SK-N-SH treated with all-trans-retinoic acid at 6 μM for 48 hours (cell line): ENCODE data around the gene CBX8.
A peak's percentile ranks its signal among the peaks of the same experiment; 100 is the strongest.

Experiments used
- ATAC-seq: fragments of 200-7000 bp; cut with Tn5 transposase; 3 replicates; pipeline ENCODE4 v1.9.1; 2020; ENCODE audit warnings: mild to moderate bottlenecking, moderate library complexity
- ARNTL ChIP-seq: fragments of 450-650 bp; formaldehyde crosslinking; IDR thresholded peaks from 2 replicates; pipeline ENCODE4 v1.5.0; 2020; ENCODE audit warnings: low read depth, mild to moderate bottlenecking, moderate library complexity, borderline replicate concordance
- CREB5 ChIP-seq: fragments of 250-450 bp; sonication (Bioruptor Pico); IDR thresholded peaks from 2 replicates; pipeline ENCODE4 v1.5.1; 2020; ENCODE audit warnings: low read depth, mild to moderate bottlenecking, moderate library complexity
- CSDC2 ChIP-seq: fragments of 250-450 bp; sonication (Bioruptor Pico); IDR thresholded peaks from 2 replicates; pipeline ENCODE4 v1.5.0; 2020; ENCODE audit warnings: mild to moderate bottlenecking, moderate library complexity
- CSRNP3 ChIP-seq: fragments of 250-450 bp; sonication (Bioruptor Pico); IDR thresholded peaks from 2 replicates; pipeline ENCODE4 v1.5.1; 2021; ENCODE audit warnings: mild to moderate bottlenecking, moderate library complexity
- ESRRG ChIP-seq: fragments of 250-450 bp; sonication (Bioruptor Pico); IDR thresholded peaks from 2 replicates; pipeline ENCODE4 v1.6.1; 2021; ENCODE audit warnings: mild to moderate bottlenecking
- GLIS3 ChIP-seq: fragments of 250-450 bp; sonication (Bioruptor Pico); IDR thresholded peaks from 2 replicates; pipeline ENCODE4 v1.5.0; 2020; ENCODE audit warnings: mild to moderate bottlenecking, moderate library complexity
- ISL1 ChIP-seq: fragments of 250-450 bp; sonication (Bioruptor Pico); IDR thresholded peaks from 2 replicates; pipeline ENCODE4 v2.1.2; 2022; ENCODE audit warnings: mild to moderate bottlenecking, moderate library complexity
- OSR1 ChIP-seq: fragments of 250-450 bp; sonication (Bioruptor Pico); IDR thresholded peaks from 2 replicates; pipeline ENCODE4 v1.8.0; 2022; ENCODE audit warnings: moderate library complexity, mild to moderate bottlenecking, inconsistent platforms
- PATZ1 ChIP-seq: fragments of 250-450 bp; sonication (Bioruptor Pico); IDR thresholded peaks from 2 replicates; pipeline ENCODE4 v1.8.0; 2020; ENCODE audit warnings: mild to moderate bottlenecking, moderate library complexity, borderline replicate concordance
- POU6F1 ChIP-seq: fragments of 250-450 bp; sonication (Bioruptor Pico); IDR thresholded peaks from 2 replicates; pipeline ENCODE4 v1.8.0; 2021; ENCODE audit warnings: low read depth, mild to moderate bottlenecking, moderate library complexity, borderline replicate concordance
- PPARA ChIP-seq: fragments of 250-450 bp; sonication (Bioruptor Pico); IDR thresholded peaks from 2 replicates; pipeline ENCODE4 v1.5.0; 2020; ENCODE audit warnings: mild to moderate bottlenecking, borderline replicate concordance
- RARB ChIP-seq: fragments of 250-450 bp; sonication (Bioruptor Pico); IDR thresholded peaks from 2 replicates; pipeline ENCODE4 v1.8.0; 2021; ENCODE audit warnings: mild to moderate bottlenecking, moderate library complexity
- SNAI2 ChIP-seq: fragments of 250-450 bp; sonication (Bioruptor Pico); IDR thresholded peaks from 2 replicates; pipeline ENCODE4 v1.5.0; 2020; ENCODE audit warnings: mild to moderate bottlenecking, moderate library complexity
- TCF4 ChIP-seq: fragments of 250-450 bp; sonication (Bioruptor Pico); IDR thresholded peaks from 2 replicates; pipeline ENCODE4 v1.8.0; 2021; ENCODE audit warnings: mild to moderate bottlenecking, moderate library complexity, borderline replicate concordance
- TOX ChIP-seq: fragments of 250-450 bp; sonication (Bioruptor Pico); IDR thresholded peaks from 2 replicates; pipeline ENCODE4 v1.8.0; 2021; ENCODE audit warnings: mild to moderate bottlenecking, moderate library complexity, borderline replicate concordance
- TSHZ2 ChIP-seq: fragments of 250-450 bp; sonication (Bioruptor Pico); IDR thresholded peaks from 2 replicates; pipeline ENCODE4 v1.5.0; 2020; ENCODE audit warnings: mild to moderate bottlenecking, moderate library complexity
- ZC3H10 ChIP-seq: fragments of 250-450 bp; sonication (Bioruptor Pico); IDR thresholded peaks from 2 replicates; pipeline ENCODE4 v1.5.1; 2021; ENCODE audit warnings: mild to moderate bottlenecking, moderate library complexity
- ZFP3 ChIP-seq: fragments of 250-450 bp; sonication (Bioruptor Pico); IDR thresholded peaks from 2 replicates; pipeline ENCODE4 v1.5.0; 2020; ENCODE audit warnings: mild to moderate bottlenecking, moderate library complexity
- ZNF565 ChIP-seq: fragments of 450-650 bp; formaldehyde crosslinking; conservative IDR thresholded peaks from 2 replicates; pipeline ENCODE4 v1.5.0; 2020; ENCODE audit warnings: low read depth, mild to moderate bottlenecking, moderate library complexity
- ZNF70 ChIP-seq: fragments of 450-650 bp; formaldehyde crosslinking; IDR thresholded peaks from 2 replicates; pipeline ENCODE4 v1.5.0; 2020; ENCODE audit warnings: mild to moderate bottlenecking, moderate library complexity
- ZNF8 ChIP-seq: fragments of 450-650 bp; formaldehyde crosslinking; IDR thresholded peaks from 2 replicates; pipeline ENCODE4 v1.5.0; 2020; ENCODE audit warnings: mild to moderate bottlenecking, moderate library complexity

CBX8 gene

GRCh38 chr17:79833110-79833450 lies 36.2 kb upstream of the CBX8 start (continued):
- no peak for TF ChIP-seq CSRNP3 (CRISPR knock-in tag)

GRCh38 chr17:79832218-79833109 lies 35.6 kb upstream of the CBX8 start:
- TF ChIP-seq ZNF8, result no peak
- no peak for TF ChIP-seq ZNF70 (CRISPR knock-in tag)
- TF ChIP-seq PPARA (CRISPR knock-in tag), result no peak
- no peak for TF ChIP-seq PATZ1 (CRISPR knock-in tag)
- no peak for TF ChIP-seq ZFP3 (CRISPR knock-in tag)
- TF ChIP-seq TSHZ2, result no peak
- no peak for TF ChIP-seq ESRRG
- ATAC-seq, result peak; percentile 16

GRCh38 chr17:79831265-79832217 lies 34.7 kb upstream of the CBX8 start:
- peak; percentile 39 for ATAC-seq
- TF ChIP-seq CREB5 (CRISPR knock-in tag), result no peak
- TF ChIP-seq ARNTL (CRISPR knock-in tag), result no peak
- no peak for TF ChIP-seq CSDC2 (CRISPR knock-in tag)
- TF ChIP-seq CSRNP3 (CRISPR knock-in tag), result no peak
- TF ChIP-seq TSHZ2, result no peak
- no peak for TF ChIP-seq PPARA (CRISPR knock-in tag)
- no peak for TF ChIP-seq ZC3H10 (CRISPR knock-in tag)
- TF ChIP-seq ZNF8, result no peak
- TF ChIP-seq TCF4 (CRISPR knock-in tag), result no peak
- TF ChIP-seq TOX, result no peak
- TF ChIP-seq ZNF565 (CRISPR knock-in tag), result no peak
- no peak for TF ChIP-seq SNAI2 (CRISPR knock-in tag)
- no peak for TF ChIP-seq ISL1 (CRISPR knock-in tag)
- TF ChIP-seq POU6F1 (CRISPR knock-in tag), result no peak
- no peak for TF ChIP-seq ZFP3 (CRISPR knock-in tag)
- TF ChIP-seq OSR1 (CRISPR knock-in tag), result no peak
- TF ChIP-seq ESRRG, result no peak
- TF ChIP-seq RARB (CRISPR knock-in tag), result no peak
- TF ChIP-seq GLIS3 (CRISPR knock-in tag), result no peak
